HepG2 (cell line): ENCODE measurements around the gene SCN9A. TPM values are rescaled to one million over a fixed set of nuclear protein-coding genes. Genes with fewer than 3 reads are reported as not detected.
A peak's percentile ranks its signal among the peaks of the same experiment; 100 is the strongest.

Source experiments
- BATF2 ChIP-seq: sonication (generic); formaldehyde crosslinking; IDR thresholded peaks from 2 replicates; pipeline ENCODE4 v1.8.0; 2022; ENCODE audit warnings: mild to moderate bottlenecking, missing genetic modification reagents, moderate library complexity
- HMGA1 ChIP-seq: sonication (generic); formaldehyde crosslinking; conservative IDR thresholded peaks from 2 replicates; pipeline ENCODE4 v1.4.0; 2020; ENCODE audit warnings: missing genetic modification reagents
- MAF1 ChIP-seq: sonication (generic); formaldehyde crosslinking; IDR thresholded peaks from 2 replicates; pipeline ENCODE4 v1.5.0; 2020; ENCODE audit warnings: missing genetic modification reagents, borderline replicate concordance
- MED1 ChIP-seq: sonication (generic); formaldehyde crosslinking; IDR thresholded peaks from 2 replicates; pipeline ENCODE4 v1.4.0; 2020; ENCODE audit warnings: missing genetic modification reagents
- MEIS2 ChIP-seq: sonication (generic); formaldehyde crosslinking; IDR thresholded peaks from 2 replicates; pipeline ENCODE4 v1.9.0; 2021; ENCODE audit warnings: mild to moderate bottlenecking, missing genetic modification reagents
- PRDM15 ChIP-seq: sonication (generic); formaldehyde crosslinking; IDR thresholded peaks from 2 replicates; pipeline ENCODE4 v1.4.0; 2020; ENCODE audit warnings: missing genetic modification reagents
- RCOR2 ChIP-seq: IDR thresholded peaks from 2 replicates; pipeline ENCODE4 v1.6.1; 2016; ENCODE audit warnings: missing biosample characterization, missing genetic modification reagents
- SETDB1 ChIP-seq: sonication (generic); formaldehyde crosslinking; IDR thresholded peaks from 2 replicates; pipeline ENCODE4 v1.5.1; 2020; ENCODE audit warnings: missing genetic modification reagents, mild to moderate bottlenecking, borderline replicate concordance
- SP4 ChIP-seq: sonication (generic); formaldehyde crosslinking; IDR thresholded peaks from 2 replicates; pipeline ENCODE4 v1.8.1; 2023; ENCODE audit warnings: mild to moderate bottlenecking, missing genetic modification reagents
- U2AF1 ChIP-seq: fragments of 200-400 bp; formaldehyde crosslinking; optimal IDR thresholded peaks from 2 replicates; pipeline ENCODE3; 2017; ENCODE audit warnings: mild to moderate bottlenecking, low read depth, low read length
- ZFP36L2 ChIP-seq: sonication (generic); formaldehyde crosslinking; IDR thresholded peaks from 2 replicates; pipeline ENCODE4 v1.4.0; 2020; ENCODE audit warnings: missing genetic modification reagents
- ZNF12 ChIP-seq: sonication (generic); formaldehyde crosslinking; IDR thresholded peaks from 2 replicates; pipeline ENCODE4 v1.5.0; 2020; ENCODE audit warnings: missing genetic modification reagents
- ZNF333 ChIP-seq: sonication (generic); formaldehyde crosslinking; IDR thresholded peaks from 2 replicates; pipeline ENCODE4 v1.4.0; 2020; ENCODE audit warnings: mild to moderate bottlenecking, missing genetic modification reagents, borderline replicate concordance
- ZNF543 ChIP-seq: sonication (generic); formaldehyde crosslinking; IDR thresholded peaks from 2 replicates; pipeline ENCODE4 v1.4.0; 2020; ENCODE audit warnings: mild to moderate bottlenecking, missing genetic modification reagents
- ZNF605 ChIP-seq: sonication (generic); formaldehyde crosslinking; IDR thresholded peaks from 2 replicates; pipeline ENCODE4 v1.8.0; 2022; ENCODE audit warnings: mild to moderate bottlenecking, missing genetic modification reagents
- ZNF670 ChIP-seq: sonication (generic); formaldehyde crosslinking; IDR thresholded peaks from 2 replicates; pipeline ENCODE4 v1.8.0; 2022; ENCODE audit warnings: mild to moderate bottlenecking, missing genetic modification reagents, borderline replicate concordance
- ZSCAN31 ChIP-seq: sonication (generic); formaldehyde crosslinking; IDR thresholded peaks from 2 replicates; pipeline ENCODE4 v1.5.0; 2020; ENCODE audit warnings: low read depth, mild to moderate bottlenecking, missing genetic modification reagents
- polyA plus RNA-seq, 8 experiments: library from polyadenylated mRNA; depleted of rRNA in 3 of 8; stranded (reverse) in 7 of 8; unstranded in 1 of 8; fragments of >200 nt; fragmentation: Illumina TruSeq in 4 of 8; extraction: Trizol in 4 of 8; gene quantifications; 2 replicates each; pipeline versions ENCODE4 v1.2.1 to v1.2.3, GENCODE V29; 2011 to 2016; ENCODE audit warnings: low read depth in 4 of 8, missing spikeins in 1 of 8, mixed read lengths in 1 of 8; ENCODE audit not compliant: insufficient read depth in 1 of 8
- total RNA-seq, 5 experiments: library from RNA; depleted of rRNA; stranded (reverse); fragments of >200 nt; fragmentation: Illumina TruSeq; extraction: Trizol; gene quantifications; 2 replicates each; pipeline ENCODE4 v1.2.3, GENCODE V29; 2016; ENCODE audit warnings: low read depth in 1 of 5
- TF ChIP-seq, protein P1 (sequence below), 2 experiments: sonication (generic) in 1 of 2; formaldehyde crosslinking in 1 of 2; IDR thresholded peaks; 2 replicates each; pipeline versions ENCODE4 v1.6.1 to v1.9.0; 2014 to 2022; ENCODE audit warnings: antibody characterized with exemption in 1 of 2, borderline replicate concordance in 1 of 2, inconsistent platforms in 1 of 2, low read depth in 1 of 2, missing genetic modification reagents in 1 of 2

SCN9A gene
- total and polyA plus RNA-seq, 2 of the 13 experiments (the other 11 are each of a cell fraction or from before 2014, with no cell fraction given): 15.3 to 24.3 TPM

DNA sequence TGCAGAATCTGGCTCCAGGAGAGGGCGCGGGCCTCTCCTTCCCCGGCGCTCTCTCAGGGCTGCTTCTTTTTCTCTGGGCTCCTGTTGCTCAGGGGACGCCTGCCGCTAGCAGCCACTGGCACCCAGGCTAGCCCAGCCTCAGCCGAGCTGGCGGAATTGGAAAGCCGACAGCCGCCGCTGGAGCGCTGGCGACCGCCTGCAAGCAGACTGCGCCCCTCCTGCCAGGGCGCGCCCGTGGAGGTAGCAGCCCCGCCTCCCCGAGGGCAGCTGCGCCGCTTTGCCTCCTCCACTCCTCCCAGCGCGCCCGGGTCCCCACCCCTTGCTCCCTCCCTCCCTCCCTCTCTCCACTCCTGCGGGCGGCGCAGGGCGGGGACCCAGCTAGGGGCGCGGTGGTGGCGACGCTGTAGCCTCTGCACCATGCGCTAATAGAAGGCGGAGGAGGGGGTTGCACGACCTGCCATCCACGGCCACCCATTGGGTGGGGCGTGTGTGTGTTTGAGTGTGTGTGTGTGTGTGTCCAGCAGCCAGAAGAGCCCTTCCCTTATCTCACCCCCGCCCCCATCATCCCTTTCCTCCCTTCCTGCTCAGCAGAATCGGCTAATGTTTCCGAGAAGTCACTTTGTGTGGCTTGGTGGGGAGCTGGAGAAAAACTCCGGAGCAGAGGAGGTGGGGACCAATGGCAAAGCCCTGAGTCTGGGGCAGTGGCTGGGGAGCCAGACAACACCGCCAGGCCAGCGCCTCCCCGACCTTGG, at the start of gene SCN9A (continued):
- TF ChIP-seq BATF2 (CRISPR knock-in tag): 0 out of 2 replicates have a peak, but pooled peaks have one; percentile 20
- TF ChIP-seq PRDM15: peak; percentile 78; the same call in 1 of the 2 replicates
- TF ChIP-seq SP4 (CRISPR knock-in tag): peak; percentile 82
- peak; percentile 67; the same call in 1 of the 2 replicates for TF ChIP-seq ZNF670 (CRISPR knock-in tag)
- TF ChIP-seq ZNF543 (CRISPR knock-in tag): no peak
- no peak for TF ChIP-seq ZFP36L2 (CRISPR knock-in tag)
- TF ChIP-seq MAF1 (CRISPR knock-in tag): no peak
- TF ChIP-seq ZNF605 (CRISPR knock-in tag): peak; percentile 92
- TF ChIP-seq, protein P1, sequence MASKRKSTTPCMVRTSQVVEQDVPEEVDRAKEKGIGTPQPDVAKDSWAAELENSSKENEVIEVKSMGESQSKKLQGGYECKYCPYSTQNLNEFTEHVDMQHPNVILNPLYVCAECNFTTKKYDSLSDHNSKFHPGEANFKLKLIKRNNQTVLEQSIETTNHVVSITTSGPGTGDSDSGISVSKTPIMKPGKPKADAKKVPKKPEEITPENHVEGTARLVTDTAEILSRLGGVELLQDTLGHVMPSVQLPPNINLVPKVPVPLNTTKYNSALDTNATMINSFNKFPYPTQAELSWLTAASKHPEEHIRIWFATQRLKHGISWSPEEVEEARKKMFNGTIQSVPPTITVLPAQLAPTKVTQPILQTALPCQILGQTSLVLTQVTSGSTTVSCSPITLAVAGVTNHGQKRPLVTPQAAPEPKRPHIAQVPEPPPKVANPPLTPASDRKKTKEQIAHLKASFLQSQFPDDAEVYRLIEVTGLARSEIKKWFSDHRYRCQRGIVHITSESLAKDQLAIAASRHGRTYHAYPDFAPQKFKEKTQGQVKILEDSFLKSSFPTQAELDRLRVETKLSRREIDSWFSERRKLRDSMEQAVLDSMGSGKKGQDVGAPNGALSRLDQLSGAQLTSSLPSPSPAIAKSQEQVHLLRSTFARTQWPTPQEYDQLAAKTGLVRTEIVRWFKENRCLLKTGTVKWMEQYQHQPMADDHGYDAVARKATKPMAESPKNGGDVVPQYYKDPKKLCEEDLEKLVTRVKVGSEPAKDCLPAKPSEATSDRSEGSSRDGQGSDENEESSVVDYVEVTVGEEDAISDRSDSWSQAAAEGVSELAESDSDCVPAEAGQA (IDR thresholded peaks at IDR 0.05; ENCODE audit: low read depth): no peak
- TF ChIP-seq, protein P1 (CRISPR knock-in tag; IDR thresholded peaks at IDR 0.05; ENCODE audit: borderline replicate concordance): no peak
- TF ChIP-seq ZSCAN31 (CRISPR knock-in tag): no peak
- no peak for TF ChIP-seq SETDB1 (CRISPR knock-in tag)
- TF ChIP-seq MEIS2 (CRISPR knock-in tag): no peak
- peak; percentile 74 for TF ChIP-seq MED1 (CRISPR knock-in tag)
- no peak for TF ChIP-seq HMGA1 (CRISPR knock-in tag)
- peak; percentile 59; the same call in 1 of the 2 replicates for TF ChIP-seq RCOR2
- no peak for TF ChIP-seq U2AF1
- 0 out of 2 replicates have a peak, but pooled peaks have one; percentile 43 for TF ChIP-seq ZNF12
- TF ChIP-seq ZNF333 (CRISPR knock-in tag): no peak; the same call in 1 of the 2 replicates
